MM.1S (cell line): Measurements from ENCODE around the gene PTCH2.

Source experiments
- DNase-seq: peaks from one replicate; pipeline ENCODE4 v3.0.0-alpha.2; 2015
- H2AFZ ChIP-seq: fragments of 300-600 bp; sonication (generic); 2 replicates; pipeline ENCODE4 v1.6.0; 2016; ENCODE audit warnings: antibody characterized with exemption, low read length
- H3F3A ChIP-seq: fragments of 300-600 bp; sonication (generic); 2 replicates; pipeline ENCODE4 v1.6.1; 2016; ENCODE audit warnings: mild to moderate bottlenecking, antibody characterized with exemption, low read length, moderate library complexity, mixed read lengths; ENCODE audit not compliant: insufficient read depth
- H3K27ac ChIP-seq: fragments of 300-600 bp; sonication (generic); 2 replicates; pipeline ENCODE4 v1.5.1; 2016; ENCODE audit warnings: mild to moderate bottlenecking, low read length
- H3K27me3 ChIP-seq: fragments of 300-600 bp; sonication (generic); replicated peaks from 2 replicates; pipeline ENCODE4 v1.6.0; 2016; ENCODE audit warnings: low read length; ENCODE audit not compliant: insufficient read depth
- H3K36me3 ChIP-seq: fragments of 300-600 bp; sonication (generic); replicated peaks from 2 replicates; pipeline ENCODE4 v1.6.1; 2016; ENCODE audit warnings: mild to moderate bottlenecking, low read length, mixed read lengths; ENCODE audit not compliant: insufficient read depth
- H3K4me1 ChIP-seq: fragments of 300-600 bp; sonication (generic); 2 replicates; pipeline ENCODE4 v1.6.1; 2016; ENCODE audit warnings: low read length, mixed read lengths
- H3K4me2 ChIP-seq: fragments of 300-600 bp; sonication (generic); 2 replicates; pipeline ENCODE4 v1.6.0; 2016; ENCODE audit warnings: low read depth, low read length
- H3K4me3 ChIP-seq: fragments of 300-600 bp; sonication (generic); 2 replicates; pipeline ENCODE4 v1.5.1; 2016; ENCODE audit warnings: low read length, mixed read lengths
- H3K79me2 ChIP-seq: fragments of 300-600 bp; sonication (generic); 2 replicates; pipeline ENCODE4 v1.6.1; 2016; ENCODE audit warnings: mixed run types, low read length, mixed read lengths
- H3K9ac ChIP-seq: fragments of 300-600 bp; sonication (generic); 2 replicates; pipeline ENCODE4 v1.6.1; 2016; ENCODE audit warnings: low read length, mixed read lengths
- H3K9me2 ChIP-seq: fragments of 300-600 bp; sonication (generic); replicated peaks from 2 replicates; pipeline ENCODE4 v1.6.1; 2016; ENCODE audit warnings: mild to moderate bottlenecking, low read length, mixed read lengths; ENCODE audit not compliant: insufficient read depth
- H3K9me3 ChIP-seq: fragments of 300-600 bp; sonication (generic); replicated peaks from 2 replicates; pipeline ENCODE4 v1.6.1; 2016; ENCODE audit warnings: mild to moderate bottlenecking, low read length, mixed read lengths; ENCODE audit not compliant: insufficient read depth
- H4K20me1 ChIP-seq: fragments of 300-600 bp; sonication (generic); 2 replicates; pipeline ENCODE4 v1.6.1; 2016; ENCODE audit warnings: mild to moderate bottlenecking, low read length, moderate library complexity, mixed read lengths; ENCODE audit not compliant: insufficient read depth
- EZH2 ChIP-seq: fragments of 300-600 bp; sonication (generic); optimal IDR thresholded peaks from 2 replicates; pipeline ENCODE3; 2017; ENCODE audit warnings: low read depth, mild to moderate bottlenecking, antibody characterized with exemption, low read length, mixed read lengths
- EZH2phosphoT487 ChIP-seq: fragments of 300-600 bp; sonication (generic); IDR thresholded peaks from 2 replicates; pipeline ENCODE4 v1.6.1; 2018; ENCODE audit warnings: antibody characterized with exemption, low read length
- TF ChIP-seq, protein P1 (sequence below): fragments of 300-600 bp; sonication (generic); IDR thresholded peaks from 2 replicates; pipeline ENCODE4 v1.5.1; 2016; ENCODE audit warnings: antibody characterized with exemption, low read length, mixed read lengths

Gene PTCH2

DNA sequence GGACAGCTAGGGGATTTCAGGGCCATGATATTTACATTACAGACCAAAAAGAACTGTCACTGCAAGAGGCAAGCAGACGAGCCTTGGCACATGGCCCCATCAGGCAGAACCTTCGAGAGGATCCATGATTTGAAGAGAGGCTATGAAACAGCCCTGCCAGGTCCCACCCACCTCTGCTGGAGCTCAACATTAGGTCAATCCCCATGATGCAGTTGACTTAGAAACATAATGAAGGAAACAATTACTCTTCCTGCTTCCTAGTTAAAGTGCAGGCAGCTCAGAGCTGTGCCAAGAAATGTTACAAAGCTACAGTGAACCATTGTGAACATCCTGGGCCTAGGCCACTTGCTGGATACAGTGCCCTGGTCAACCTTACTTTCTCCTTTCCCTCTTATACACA lies 41.7 kb upstream of the PTCH2 start:
- no peak overlapping the region for H3K27ac ChIP-seq
- no peak overlapping the region for H2AFZ ChIP-seq
- no peak overlapping the region for H3K9ac ChIP-seq
- no peaks in the 10 kb centered on the region for H3K9me3 ChIP-seq
- no peaks in the 10 kb centered on the region for H3K4me1 ChIP-seq
- H3K9me2 ChIP-seq = no peaks in the 10 kb centered on the region
- H3K27me3 ChIP-seq = no peaks in the 10 kb centered on the region
- H3K4me3 ChIP-seq = no peak overlapping the region
- TF ChIP-seq EZH2phosphoT487 = no peak
- TF ChIP-seq EZH2 = no peak
- TF ChIP-seq, protein P1, sequence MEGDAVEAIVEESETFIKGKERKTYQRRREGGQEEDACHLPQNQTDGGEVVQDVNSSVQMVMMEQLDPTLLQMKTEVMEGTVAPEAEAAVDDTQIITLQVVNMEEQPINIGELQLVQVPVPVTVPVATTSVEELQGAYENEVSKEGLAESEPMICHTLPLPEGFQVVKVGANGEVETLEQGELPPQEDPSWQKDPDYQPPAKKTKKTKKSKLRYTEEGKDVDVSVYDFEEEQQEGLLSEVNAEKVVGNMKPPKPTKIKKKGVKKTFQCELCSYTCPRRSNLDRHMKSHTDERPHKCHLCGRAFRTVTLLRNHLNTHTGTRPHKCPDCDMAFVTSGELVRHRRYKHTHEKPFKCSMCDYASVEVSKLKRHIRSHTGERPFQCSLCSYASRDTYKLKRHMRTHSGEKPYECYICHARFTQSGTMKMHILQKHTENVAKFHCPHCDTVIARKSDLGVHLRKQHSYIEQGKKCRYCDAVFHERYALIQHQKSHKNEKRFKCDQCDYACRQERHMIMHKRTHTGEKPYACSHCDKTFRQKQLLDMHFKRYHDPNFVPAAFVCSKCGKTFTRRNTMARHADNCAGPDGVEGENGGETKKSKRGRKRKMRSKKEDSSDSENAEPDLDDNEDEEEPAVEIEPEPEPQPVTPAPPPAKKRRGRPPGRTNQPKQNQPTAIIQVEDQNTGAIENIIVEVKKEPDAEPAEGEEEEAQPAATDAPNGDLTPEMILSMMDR = no peak
- DNase-seq = no peak
- H4K20me1 ChIP-seq = no peaks in the 10 kb centered on the region
- no peaks in the 10 kb centered on the region for H3K79me2 ChIP-seq
- no peak overlapping the region for H3K4me2 ChIP-seq
- no peaks in the 10 kb centered on the region for H3F3A ChIP-seq
- H3K36me3 ChIP-seq = no peaks in the 10 kb centered on the region; the same call in 1 of the 2 replicates

DNA sequence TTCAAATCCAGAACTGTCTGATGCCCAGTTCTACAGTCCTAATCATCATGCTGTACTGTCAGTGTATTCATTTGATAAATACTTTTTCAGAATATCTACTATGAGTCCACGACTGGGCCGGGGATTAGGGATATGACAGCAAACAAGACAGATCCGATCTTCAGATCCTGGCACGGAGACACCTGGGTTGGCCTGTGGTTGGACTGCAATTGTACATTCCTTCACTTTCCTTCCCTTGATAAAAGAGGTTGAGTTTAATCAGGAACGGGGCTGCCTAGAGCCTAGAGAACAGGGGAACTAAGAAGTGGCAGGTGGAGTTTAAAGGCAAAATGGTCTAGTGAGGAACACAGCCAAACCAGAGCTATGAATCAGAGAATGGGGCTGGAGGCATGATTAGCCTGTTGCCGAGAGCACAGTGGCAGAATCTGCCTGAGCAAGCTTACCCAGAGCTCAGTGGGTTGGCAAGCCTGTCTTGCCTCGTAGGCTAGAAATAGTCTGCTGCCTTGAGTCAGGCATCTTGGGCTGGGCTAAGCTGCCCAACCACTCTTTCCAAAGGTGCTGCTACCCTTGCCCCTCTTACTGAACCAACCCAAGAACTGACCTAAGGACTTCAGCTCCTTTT lies 38.1 kb upstream of the PTCH2 start:
- no peak overlapping the region for H2AFZ ChIP-seq
- TF ChIP-seq, protein P1 = no peak
- TF ChIP-seq EZH2phosphoT487 (no peak), EZH2 (no peak)
- no peaks in the 10 kb centered on the region for H3K36me3 ChIP-seq
- no peaks in the 10 kb centered on the region for H4K20me1 ChIP-seq
- no peaks in the 10 kb centered on the region for H3F3A ChIP-seq
- H3K79me2 ChIP-seq = no peaks in the 10 kb centered on the region
- no peak overlapping the region for H3K9ac ChIP-seq
- no peak overlapping the region for H3K27ac ChIP-seq
- H3K4me2 ChIP-seq = no peak overlapping the region
- no peaks in the 10 kb centered on the region for H3K27me3 ChIP-seq
- no peaks in the 10 kb centered on the region for H3K9me2 ChIP-seq
- H3K4me3 ChIP-seq = no peak overlapping the region
- no peaks in the 10 kb centered on the region for H3K4me1 ChIP-seq
- H3K9me3 ChIP-seq = no peaks in the 10 kb centered on the region
- no peak for DNase-seq

DNA sequence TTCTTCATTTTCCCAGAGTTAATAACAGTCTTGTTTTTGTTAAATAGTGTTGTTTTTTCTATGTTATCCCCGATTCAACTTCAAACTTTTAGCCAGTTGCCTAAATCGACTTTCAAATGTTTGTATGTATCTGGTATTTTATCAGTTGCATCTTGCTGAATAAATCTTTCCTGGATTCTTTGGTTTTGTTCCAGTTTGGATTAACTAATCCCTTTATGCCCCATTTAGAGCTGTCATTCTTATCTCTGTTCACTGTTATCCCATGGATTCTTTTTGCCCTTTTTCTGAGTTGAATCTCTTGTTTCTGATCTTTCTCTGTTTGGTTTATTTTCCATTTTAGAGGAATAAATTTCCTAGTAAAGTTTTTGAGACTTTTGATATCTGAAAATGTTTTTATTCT lies 31.1 kb upstream of the PTCH2 start:
- Histone ChIP-seq H3K27me3 (no peaks in the 10 kb centered on the region), H3F3A (no peaks in the 10 kb centered on the region), H3K9me2 (no peaks in the 10 kb centered on the region), H3K4me3 (no peak overlapping the region), H3K27ac (no peak overlapping the region), H3K4me2 (no peak overlapping the region), H3K36me3 (no peaks in the 10 kb centered on the region), H2AFZ (no peak overlapping the region), H3K4me1 (no peaks in the 10 kb centered on the region), H3K9me3 (no peaks in the 10 kb centered on the region), H3K9ac (no peak overlapping the region), H4K20me1 (no peaks in the 10 kb centered on the region), H3K79me2 (no peaks in the 10 kb centered on the region)
- no peak for DNase-seq
- TF ChIP-seq, protein P1 = no peak
- no peak for TF ChIP-seq EZH2
- TF ChIP-seq EZH2phosphoT487 = no peak
